K562 (cell line): ENCODE data around the gene SRD5A1. TPM values are rescaled to one million over a fixed set of nuclear protein-coding genes. Genes with fewer than 3 reads are reported as not detected.

ENCODE experiments used
- ATAC-seq: fragments of 200-7000 bp; cut with Tn5 transposase; 3 replicates; pipeline ENCODE4 v1.9.1; 2020; ENCODE audit warnings: moderate library complexity
- BruUV-seq: library from RNA; stranded (reverse); fragments of 400-500 nt; replicated peaks from 2 replicates; lab custom pipeline; 2021; lab: Mats Ljungman, UMichigan
- CTCF ChIA-PET: fragments of 300-600 bp; formaldehyde crosslinking; extraction: SDS; loops from one replicate; lab custom pipeline; 2021; ENCODE audit warnings: low intra/inter-chr PET ratio; lab: Yijun Ruan, JAX
- POLR2A ChIA-PET: fragments of 300-600, 350-650 bp; sonication (Branson Sonifier 250); formaldehyde crosslinking; extraction: SDS; loops from one replicate; lab custom pipeline; 2021; ENCODE audit warnings: antibody characterized with exemption, inconsistent platforms; lab: Yijun Ruan, JAX
- DNase-seq, 4 experiments: peaks; one replicate each; pipeline versions ENCODE4 v3.0.0 to v3.0.0-alpha.2; 2011 to 2018; ENCODE audit warnings: low spot score in 3 of 4, mixed read lengths in 3 of 4; ENCODE audit errors: extremely low read depth in 1 of 4
- FAIRE-seq: peaks from 2 replicates; lab custom pipeline; 2011; peaks lifted over from hg19 to GRCh38; lab: Jason Lieb, UNC
- H2AFZ ChIP-seq: 2 replicates; pipeline ENCODE4 v1.6.0; 2011; ENCODE audit warnings: low read depth, low read length, control low read depth, inconsistent platforms
- H3K27ac ChIP-seq: fragments of 200-600 bp; 3 replicates; pipeline ENCODE4 v1.8.0; 2011; ENCODE audit warnings: low read depth, mild to moderate bottlenecking, control low read depth, inconsistent platforms, low read length, moderate library complexity, mixed read lengths; ENCODE audit errors: extremely low read depth
- H3K27me3 ChIP-seq, 2 experiments: fragments of 300-600 bp in 1 of 2; 2 replicates in 1 of 2; 3 replicates in 1 of 2; pipeline versions ENCODE4 v1.6.0 to v1.8.0; 2011; ENCODE audit warnings: inconsistent platforms in 2 of 2, low read length in 2 of 2, mild to moderate bottlenecking in 1 of 2, mixed read lengths in 1 of 2, moderate library complexity in 1 of 2; ENCODE audit not compliant: control insufficient read depth in 2 of 2, insufficient read depth in 2 of 2
- H3K36me3 ChIP-seq: fragments of 300-600 bp; 3 replicates; pipeline ENCODE4 v1.8.0; 2011; ENCODE audit warnings: mild to moderate bottlenecking, low read length, inconsistent platforms; ENCODE audit not compliant: control insufficient read depth, insufficient read depth
- H3K4me1 ChIP-seq, 2 experiments: fragments of 200-600 bp in 1 of 2; replicated peaks in 1 of 2; 2 replicates in 1 of 2; 3 replicates in 1 of 2; pipeline versions ENCODE4 v1.5.1 to v1.8.0; 2011; ENCODE audit warnings: inconsistent platforms in 2 of 2, low read length in 2 of 2, mild to moderate bottlenecking in 1 of 2, mixed read lengths in 1 of 2, moderate library complexity in 1 of 2; ENCODE audit not compliant: control insufficient read depth in 2 of 2, insufficient read depth in 2 of 2
- H3K4me2 ChIP-seq: 2 replicates; pipeline ENCODE4 v1.6.1; 2011; ENCODE audit warnings: low read length, control low read depth, inconsistent platforms, mixed read lengths; ENCODE audit not compliant: insufficient read depth
- H3K4me3 ChIP-seq: fragments of 200-600 bp; sonication (generic), shearing (Covaris generic); 2 replicates; pipeline ENCODE4 v1.5.1; 2016; ENCODE audit warnings: control low read depth, inconsistent platforms
- H3K79me2 ChIP-seq: fragments of 200-600 bp; 3 replicates; pipeline ENCODE4 v1.8.0; 2011; ENCODE audit warnings: low read length, inconsistent platforms; ENCODE audit not compliant: control insufficient read depth, insufficient read depth
- H3K9ac ChIP-seq, 2 experiments: 2 replicates each; pipeline versions ENCODE4 v1.6.0 to v1.6.1; 2011; ENCODE audit warnings: low read depth in 2 of 2, low read length in 2 of 2, control low read depth in 1 of 2, inconsistent platforms in 1 of 2, mild to moderate bottlenecking in 1 of 2, mixed read lengths in 1 of 2; ENCODE audit not compliant: insufficient read depth in 1 of 2
- H3K9me1 ChIP-seq: one replicate; pipeline ENCODE4 v1.6.0; 2011; ENCODE audit warnings: inconsistent platforms, mild to moderate bottlenecking, low read length, moderate library complexity; ENCODE audit not compliant: control insufficient read depth, insufficient read depth
- H3K9me3 ChIP-seq: replicated peaks from 2 replicates; pipeline ENCODE4 v1.5.1; 2011; ENCODE audit warnings: low read depth, low read length, inconsistent platforms; ENCODE audit not compliant: control insufficient read depth, insufficient read depth
- H4K20me1 ChIP-seq: replicated peaks from 2 replicates; pipeline ENCODE4 v1.6.1; 2011; ENCODE audit warnings: low read length, inconsistent platforms, mixed read lengths; ENCODE audit not compliant: control insufficient read depth, insufficient read depth
- CHAMP1 ChIP-seq: fragments of 450-650 bp; IDR thresholded peaks from 2 replicates; pipeline ENCODE4 v1.6.1; 2016; ENCODE audit warnings: mild to moderate bottlenecking
- ELK1 ChIP-seq: sonication (generic); formaldehyde crosslinking; IDR thresholded peaks from 2 replicates; pipeline ENCODE4 v1.8.1; 2022; ENCODE audit warnings: missing genetic modification reagents
- PRMT5 ChIP-seq: sonication (generic); formaldehyde crosslinking; IDR thresholded peaks from 2 replicates; pipeline ENCODE4 v1.5.0; 2020; ENCODE audit warnings: missing genetic modification reagents
- ZNF316 ChIP-seq: fragments of 450-650 bp; IDR thresholded peaks from 2 replicates; pipeline ENCODE4 v1.6.1; 2016
- WGBS: fragments of 100-300 bp; shearing (Covaris generic); methylation state at CpG from one replicate; pipeline ENCODE4 v1.1.6; 2016; ENCODE audit warnings: low coverage, mixed read lengths; ENCODE audit not compliant: insufficient coverage; ENCODE audit errors: missing lambda C conversion rate; 5-methylcytosine and 5-hydroxymethylcytosine counted together
- in situ Hi-C: fragments of 300-500 bp; cut with MboI; formaldehyde crosslinking; loops from 4 replicates; pipeline ENCODE4 v1.15.0; 2018; ENCODE audit warnings: inconsistent platforms, mixed read lengths
- intact Hi-C: fragments of 100-400 bp; cut with micrococcal nuclease; formaldehyde crosslinking; loops from 2 replicates; pipeline ENCODE4 v1.14.2; 2022
- polyA plus RNA-seq, 8 experiments: library from polyadenylated mRNA; depleted of rRNA in 4 of 8; stranded (reverse) in 5 of 8; unstranded in 3 of 8; fragments of >200 nt; fragmentation: Nextera tagmentation in 2 of 8; fragmentation: Illumina TruSeq in 1 of 8; extraction: Ambion mirVana in 2 of 8; extraction: Trizol in 1 of 8; gene quantifications; 2 replicates each; pipeline versions ENCODE4 v1.2.1 to v1.2.3, GENCODE V29; 2011 to 2014; ENCODE audit warnings: inconsistent platforms in 1 of 8, missing spikeins in 1 of 8
- total RNA-seq, 7 experiments: library from RNA; depleted of rRNA in 6 of 7; stranded (reverse); fragments of >200 nt in 6 of 7; fragmentation: Illumina TruSeq in 2 of 7; extraction: Trizol in 2 of 7; gene quantifications; 2 replicates each; pipeline versions ENCODE4 v1.2.1 to v1.2.3, GENCODE V29; 2011 to 2021; ENCODE audit warnings: low replicate concordance in 1 of 7
- TF ChIP-seq, protein P1 (sequence below): fragments of 250-450 bp; sonication (Bioruptor Pico); IDR thresholded peaks from 2 replicates; pipeline ENCODE4 v1.5.0; 2021; ENCODE audit warnings: mild to moderate bottlenecking, borderline replicate concordance
- TF ChIP-seq, protein P2 (sequence below): IDR thresholded peaks from 3 replicates; pipeline ENCODE4 v1.6.1; 2011; ENCODE audit warnings: borderline replicate concordance, mild to moderate bottlenecking, moderate library complexity; ENCODE audit not compliant: insufficient read length; ENCODE audit errors: extremely low read depth

Gene SRD5A1
- total and polyA plus RNA-seq, 9 of the 15 experiments (the other 6 are each of a cell fraction or from before 2014, with no cell fraction given): 1.3 to 22.6 (median 8.1) TPM

GRCh38 chr5:6678385-6678784 is 45.1 kb downstream of the SRD5A1 start:
- Histone ChIP-seq H4K20me1 (no peaks in the 10 kb centered on the region), H3K9ac (no peak overlapping the region), H3K27ac (no peak overlapping the region), H3K27me3 (peaks cover 6 to 10% of the 10 kb centered on the region in 2 experiments; a peak in 3 of 5 replicates), H3K36me3 (no peaks in the 10 kb centered on the region), H3K9me3 (peaks cover 2% of the 10 kb centered on the region; the same call in 1 of the 2 replicates), H3K4me2 (no peak overlapping the region), H3K4me1 (no peaks in the 10 kb centered on the region; a peak in 2 of 5 replicates), H3K79me2 (no peaks in the 10 kb centered on the region), H2AFZ (no peak overlapping the region), H3K4me3 (no peak overlapping the region), H3K9me1 (no peaks in the 10 kb centered on the region)
- ATAC-seq: no peak
- no peak for FAIRE-seq
- ChIA-PET CTCF (no interaction called here), POLR2A (no interaction called here)
- intact Hi-C loops: no loop called here
- in situ Hi-C loops: no loop called here
- DNase-seq: no peak
- 0% methylated on average over 1 of the region's 1 CpG for WGBS
- BruUV-seq: no TSS peak
- TF ChIP-seq ZNF316 (no peak), ELK1 (no peak), PRMT5 (CRISPR knock-in tag) (no peak), CHAMP1 (no peak)
- TF ChIP-seq, protein P1, sequence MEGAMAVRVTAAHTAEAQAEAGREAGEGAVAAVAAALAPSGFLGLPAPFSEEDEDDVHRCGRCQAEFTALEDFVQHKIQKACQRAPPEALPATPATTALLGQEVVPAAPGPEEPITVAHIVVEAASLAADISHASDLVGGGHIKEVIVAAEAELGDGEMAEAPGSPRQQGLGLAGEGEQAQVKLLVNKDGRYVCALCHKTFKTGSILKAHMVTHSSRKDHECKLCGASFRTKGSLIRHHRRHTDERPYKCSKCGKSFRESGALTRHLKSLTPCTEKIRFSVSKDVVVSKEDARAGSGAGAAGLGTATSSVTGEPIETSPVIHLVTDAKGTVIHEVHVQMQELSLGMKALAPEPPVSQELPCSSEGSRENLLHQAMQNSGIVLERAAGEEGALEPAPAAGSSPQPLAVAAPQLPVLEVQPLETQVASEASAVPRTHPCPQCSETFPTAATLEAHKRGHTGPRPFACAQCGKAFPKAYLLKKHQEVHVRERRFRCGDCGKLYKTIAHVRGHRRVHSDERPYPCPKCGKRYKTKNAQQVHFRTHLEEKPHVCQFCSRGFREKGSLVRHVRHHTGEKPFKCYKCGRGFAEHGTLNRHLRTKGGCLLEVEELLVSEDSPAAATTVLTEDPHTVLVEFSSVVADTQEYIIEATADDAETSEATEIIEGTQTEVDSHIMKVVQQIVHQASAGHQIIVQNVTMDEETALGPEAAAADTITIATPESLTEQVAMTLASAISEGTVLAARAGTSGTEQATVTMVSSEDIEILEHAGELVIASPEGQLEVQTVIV (CRISPR knock-in tag): no peak
- TF ChIP-seq, protein P2, sequence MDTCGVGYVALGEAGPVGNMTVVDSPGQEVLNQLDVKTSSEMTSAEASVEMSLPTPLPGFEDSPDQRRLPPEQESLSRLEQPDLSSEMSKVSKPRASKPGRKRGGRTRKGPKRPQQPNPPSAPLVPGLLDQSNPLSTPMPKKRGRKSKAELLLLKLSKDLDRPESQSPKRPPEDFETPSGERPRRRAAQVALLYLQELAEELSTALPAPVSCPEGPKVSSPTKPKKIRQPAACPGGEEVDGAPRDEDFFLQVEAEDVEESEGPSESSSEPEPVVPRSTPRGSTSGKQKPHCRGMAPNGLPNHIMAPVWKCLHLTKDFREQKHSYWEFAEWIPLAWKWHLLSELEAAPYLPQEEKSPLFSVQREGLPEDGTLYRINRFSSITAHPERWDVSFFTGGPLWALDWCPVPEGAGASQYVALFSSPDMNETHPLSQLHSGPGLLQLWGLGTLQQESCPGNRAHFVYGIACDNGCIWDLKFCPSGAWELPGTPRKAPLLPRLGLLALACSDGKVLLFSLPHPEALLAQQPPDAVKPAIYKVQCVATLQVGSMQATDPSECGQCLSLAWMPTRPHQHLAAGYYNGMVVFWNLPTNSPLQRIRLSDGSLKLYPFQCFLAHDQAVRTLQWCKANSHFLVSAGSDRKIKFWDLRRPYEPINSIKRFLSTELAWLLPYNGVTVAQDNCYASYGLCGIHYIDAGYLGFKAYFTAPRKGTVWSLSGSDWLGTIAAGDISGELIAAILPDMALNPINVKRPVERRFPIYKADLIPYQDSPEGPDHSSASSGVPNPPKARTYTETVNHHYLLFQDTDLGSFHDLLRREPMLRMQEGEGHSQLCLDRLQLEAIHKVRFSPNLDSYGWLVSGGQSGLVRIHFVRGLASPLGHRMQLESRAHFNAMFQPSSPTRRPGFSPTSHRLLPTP: no peak
